DND-41 (cell line): Measurements from ENCODE around the gene CUEDC2.

Experiments
- ATAC-seq: fragments of 200-7000 bp; cut with Tn5 transposase; 3 replicates; pipeline ENCODE4 v1.9.1; 2021; ENCODE audit warnings: low read depth; ENCODE audit not compliant: insufficient read depth
- DNase-seq: peaks from one replicate; pipeline ENCODE4 v3.0.0-alpha.2; 2020
- H2AFZ ChIP-seq: 2 replicates; pipeline ENCODE4 v1.6.0; 2012; ENCODE audit warnings: low read depth, low read length
- H3K27ac ChIP-seq: 2 replicates; pipeline ENCODE4 v1.5.1; 2012; ENCODE audit warnings: low read length, inconsistent platforms
- H3K27me3 ChIP-seq: fragments of 200-600 bp; sonication (generic); 2 replicates; pipeline ENCODE4 v1.6.0; 2012; ENCODE audit warnings: low read length, mild to moderate bottlenecking, inconsistent platforms; ENCODE audit not compliant: insufficient read depth, poor library complexity
- H3K36me3 ChIP-seq: 2 replicates; pipeline ENCODE4 v1.5.1; 2012; ENCODE audit warnings: low read length, inconsistent platforms; ENCODE audit not compliant: insufficient read depth
- H3K4me1 ChIP-seq: 2 replicates; pipeline ENCODE4 v1.5.1; 2012; ENCODE audit warnings: mild to moderate bottlenecking, low read length; ENCODE audit not compliant: insufficient read depth
- H3K4me2 ChIP-seq: 2 replicates; pipeline ENCODE4 v1.6.0; 2012; ENCODE audit warnings: mild to moderate bottlenecking, moderate library complexity, low read length, inconsistent platforms; ENCODE audit not compliant: insufficient read depth
- H3K4me3 ChIP-seq, 2 experiments: fragments of 200-600 bp in 1 of 2; shearing (Covaris generic) in 1 of 2; 2 replicates each; pipeline ENCODE4 v1.5.1; 2012 to 2016; ENCODE audit warnings: inconsistent platforms in 2 of 2, low read length in 2 of 2, mild to moderate bottlenecking in 2 of 2, low read depth in 1 of 2, moderate library complexity in 1 of 2
- H3K79me2 ChIP-seq: 2 replicates; pipeline ENCODE4 v1.6.0; 2012; ENCODE audit warnings: low read length, inconsistent platforms; ENCODE audit not compliant: insufficient read depth
- H3K9ac ChIP-seq: 2 replicates; pipeline ENCODE4 v1.6.0; 2012; ENCODE audit warnings: low read depth, mild to moderate bottlenecking, inconsistent platforms, low read length, moderate library complexity
- H3K9me3 ChIP-seq: 2 replicates; pipeline ENCODE4 v1.5.1; 2012; ENCODE audit warnings: low read length, moderate library complexity, mild to moderate bottlenecking, inconsistent platforms; ENCODE audit not compliant: insufficient read depth, severe bottlenecking
- H4K20me1 ChIP-seq: 2 replicates; pipeline ENCODE4 v1.6.0; 2012; ENCODE audit warnings: low read length; ENCODE audit not compliant: insufficient read depth
- CTCF ChIP-seq: IDR thresholded peaks from 2 replicates; pipeline ENCODE4 v1.5.1; 2012; ENCODE audit warnings: borderline replicate concordance, low read length, moderate library complexity, mild to moderate bottlenecking; ENCODE audit not compliant: poor library complexity, severe bottlenecking; ENCODE audit errors: extremely low read depth
- EZH2 ChIP-seq: IDR thresholded peaks from 3 replicates; pipeline ENCODE4 v1.6.1; 2012; ENCODE audit warnings: borderline replicate concordance, low read depth, mild to moderate bottlenecking, moderate library complexity, low read length, inconsistent platforms; ENCODE audit not compliant: severe bottlenecking

The CUEDC2 gene

GRCh38 chr10:102444851-102445250 lies 12.5 kb upstream of the CUEDC2 start:
- Histone ChIP-seq H3K4me2 (no peak overlapping the region), H3K36me3 (no peaks in the 10 kb centered on the region), H3K27me3 (no peaks in the 10 kb centered on the region), H3K9me3 (no peaks in the 10 kb centered on the region), H4K20me1 (no peaks in the 10 kb centered on the region), H3K79me2 (0 out of 2 replicates have a peak, but pooled peaks cover under 1% of the 10 kb centered on the region), H3K4me3 (no peak overlapping the region), H2AFZ (no peak overlapping the region), H3K4me1 (peaks cover 9% of the 10 kb centered on the region), H3K27ac (no peak overlapping the region), H3K9ac (no peak overlapping the region)
- DNase-seq (no peak), ATAC-seq (no peak)
- TF ChIP-seq EZH2: no peak
- TF ChIP-seq CTCF: no peak

GRCh38 chr10:102438374-102438773 lies 6.0 kb upstream of the CUEDC2 start:
- Histone ChIP-seq H4K20me1 (no peaks in the 10 kb centered on the region), H2AFZ (no peak overlapping the region), H3K79me2 (peaks cover 6% of the 10 kb centered on the region), H3K4me2 (no peak overlapping the region), H3K4me3 (no peak overlapping the region), H3K27me3 (no peaks in the 10 kb centered on the region), H3K9me3 (no peaks in the 10 kb centered on the region), H3K36me3 (no peaks in the 10 kb centered on the region), H3K4me1 (peaks cover 33% of the 10 kb centered on the region), H3K27ac (no peak overlapping the region), H3K9ac (no peak overlapping the region)
- DNase-seq: no peak
- no peak for TF ChIP-seq CTCF
- TF ChIP-seq EZH2: no peak
- no peak for ATAC-seq

GRCh38 chr10:102437515-102437914 lies 5.1 kb upstream of the CUEDC2 start:
- ATAC-seq (no peak), DNase-seq (no peak)
- no peaks in the 10 kb centered on the region for H3K9me3 ChIP-seq
- no peak overlapping the region for H3K27ac ChIP-seq
- H3K36me3 ChIP-seq: no peaks in the 10 kb centered on the region
- H3K27me3 ChIP-seq: no peaks in the 10 kb centered on the region
- no peak for TF ChIP-seq CTCF
- TF ChIP-seq EZH2: no peak
- no peak overlapping the region for H3K9ac ChIP-seq
- H3K79me2 ChIP-seq: peaks cover 6% of the 10 kb centered on the region
- no peak overlapping the region for H3K4me3 ChIP-seq
- H4K20me1 ChIP-seq: no peaks in the 10 kb centered on the region
- no peak overlapping the region for H3K4me2 ChIP-seq
- no peak overlapping the region for H2AFZ ChIP-seq
- peaks cover 42% of the 10 kb centered on the region for H3K4me1 ChIP-seq

- H3K27me3 ChIP-seq: no peaks in the 10 kb centered on the region
- TF ChIP-seq EZH2 (no peak), CTCF (no peak)
- H3K4me2 ChIP-seq: peak overlapping the region; percentile 77
- H3K27ac ChIP-seq: peak overlapping the region; percentile 65
- peak overlapping the region; percentile 26 to 60; a peak in 3 of 4 replicates for H3K4me3 ChIP-seq
- no peaks in the 10 kb centered on the region for H4K20me1 ChIP-seq
- H2AFZ ChIP-seq: peak overlapping the region; percentile 80
- peaks cover 16% of the 10 kb centered on the region for H3K79me2 ChIP-seq
- no peaks in the 10 kb centered on the region; the same call in 1 of the 2 replicates for H3K36me3 ChIP-seq
- peaks cover 49% of the 10 kb centered on the region for H3K4me1 ChIP-seq
- peak overlapping the region; percentile 56 for H3K9ac ChIP-seq
- DNase-seq (no peak), ATAC-seq (no peak)
- no peaks in the 10 kb centered on the region for H3K9me3 ChIP-seq
These were observed 3.9 kb upstream of the CUEDC2 start for GRCh38 chr10:102436312-102436711.
